Stimulated activated CD8-positive, alpha-beta memory T cell treated with anti-CD3 and anti-CD28 coated beads, Interleukin-12 subunit alpha, Interleukin-12 subunit beta, amount 100 ng/mL, for 4 hours (primary cell): ENCODE data around the gene ZNF28.
"Not testable (repeated sequence)": the region's sequence is repeated elsewhere in the genome, so short reads cannot be mapped to it uniquely, and the experiment has no call there.

Source experiments
- DNase-seq: peaks from one replicate; pipeline ENCODE4 v3.0.0-alpha.2; 2020; ENCODE audit warnings: low read depth

ZNF28 gene

DNA sequence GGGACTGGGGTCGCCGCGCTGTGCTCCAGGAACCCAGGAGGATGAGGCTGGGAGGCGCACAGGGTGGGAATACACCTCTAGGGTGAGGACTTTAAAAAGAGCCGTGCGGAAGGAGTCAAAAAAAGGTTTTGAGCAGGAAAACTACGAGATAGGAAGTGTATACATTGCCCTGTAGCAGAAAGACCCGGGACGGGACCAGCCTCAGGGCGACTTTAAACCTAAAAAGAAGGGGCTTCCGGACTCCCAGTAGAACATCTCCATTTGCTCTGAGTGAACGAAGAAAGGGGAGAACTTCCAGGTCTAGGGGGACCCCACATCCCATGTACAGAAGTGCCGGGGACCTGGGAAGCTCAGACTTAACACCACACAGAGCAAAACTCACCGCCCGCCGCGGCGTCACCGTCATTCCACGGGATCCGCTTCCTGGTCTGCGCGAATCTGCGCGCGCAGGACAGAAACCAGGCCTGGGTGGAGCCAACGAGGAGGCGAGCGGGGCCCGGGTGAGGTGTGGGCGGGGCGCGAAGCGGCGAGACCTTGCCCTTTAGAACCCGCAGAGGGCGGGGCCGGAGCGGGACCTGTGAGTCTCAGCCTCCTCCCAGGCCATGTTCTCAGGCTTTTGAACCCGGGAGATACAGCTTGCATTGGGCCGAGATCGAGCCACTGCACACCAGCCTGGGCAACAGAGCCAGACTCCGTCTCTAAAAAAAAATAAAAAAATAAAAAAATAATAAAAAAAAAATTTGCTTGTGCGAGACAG is at the start of gene ZNF28:
ZNF28 (minus strand) TSS at position 430 of the 757 bp plus-strand sequence. CDS start 3,675 bp downstream, outside the sequence.
- DNase-seq = peak; percentile 52

DNA sequence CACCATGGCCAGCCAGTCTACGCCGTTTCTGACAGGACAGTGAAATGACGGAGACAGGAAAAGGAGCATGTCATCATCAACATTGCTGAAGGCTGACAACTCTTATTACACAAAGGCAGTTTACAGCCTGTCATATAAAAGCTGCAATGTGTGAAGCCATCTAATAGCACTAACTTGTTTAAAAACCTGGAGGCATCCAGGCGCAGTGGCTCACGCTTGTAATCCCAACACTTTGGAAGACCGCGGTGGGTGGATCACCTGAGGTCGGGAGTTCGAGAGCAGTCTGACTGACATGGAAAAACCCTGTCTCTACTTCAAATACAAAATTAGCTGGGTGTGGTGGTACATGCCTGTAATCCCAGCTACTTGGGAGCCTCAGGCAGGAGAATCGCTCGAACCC is 46.6 kb upstream of the ZNF28 start:
- DNase-seq = not testable (repeated sequence)

DNA sequence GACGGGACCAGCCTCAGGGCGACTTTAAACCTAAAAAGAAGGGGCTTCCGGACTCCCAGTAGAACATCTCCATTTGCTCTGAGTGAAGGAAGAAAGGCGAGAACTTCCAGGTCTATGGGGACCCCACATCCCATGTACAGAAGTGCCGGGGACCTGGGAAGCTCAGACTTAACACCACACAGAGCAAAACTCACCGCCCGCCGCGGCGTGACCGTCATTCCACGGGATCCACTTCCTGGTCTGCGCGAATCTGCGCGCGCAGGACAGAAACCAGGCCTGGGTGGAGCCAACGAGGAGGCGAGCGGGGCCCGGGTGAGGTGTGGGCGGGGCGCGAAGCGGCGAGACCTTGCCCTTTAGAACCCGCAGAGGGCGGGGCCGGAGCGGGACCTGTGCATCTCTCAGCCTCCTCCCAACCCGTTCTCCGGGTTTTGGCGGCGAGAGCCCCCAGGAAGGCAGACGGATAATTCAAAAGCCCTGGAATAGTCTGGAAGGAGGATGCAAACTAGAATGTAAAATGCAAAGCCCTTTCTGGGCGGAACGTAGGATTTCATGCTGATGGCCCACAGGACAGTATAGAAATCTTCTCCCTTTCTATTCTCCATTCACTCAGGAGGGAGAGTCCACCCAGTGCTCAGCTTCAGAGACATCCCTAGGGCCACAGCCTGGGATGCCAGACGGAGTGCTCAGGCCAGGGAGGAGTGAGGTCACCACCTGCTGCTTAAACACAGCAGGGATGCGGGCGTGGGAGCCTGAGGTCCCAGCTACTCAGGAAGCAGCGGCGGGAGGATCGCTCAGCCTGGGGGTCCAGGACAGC is 36.2 kb upstream of the ZNF28 start, which contains the start of gene ZNF468:
ZNF468 (minus strand) TSS at position 242 of the 814 bp plus-strand sequence. CDS start 3,347 bp downstream, outside the sequence.
- peak; percentile 66 for DNase-seq

DNA sequence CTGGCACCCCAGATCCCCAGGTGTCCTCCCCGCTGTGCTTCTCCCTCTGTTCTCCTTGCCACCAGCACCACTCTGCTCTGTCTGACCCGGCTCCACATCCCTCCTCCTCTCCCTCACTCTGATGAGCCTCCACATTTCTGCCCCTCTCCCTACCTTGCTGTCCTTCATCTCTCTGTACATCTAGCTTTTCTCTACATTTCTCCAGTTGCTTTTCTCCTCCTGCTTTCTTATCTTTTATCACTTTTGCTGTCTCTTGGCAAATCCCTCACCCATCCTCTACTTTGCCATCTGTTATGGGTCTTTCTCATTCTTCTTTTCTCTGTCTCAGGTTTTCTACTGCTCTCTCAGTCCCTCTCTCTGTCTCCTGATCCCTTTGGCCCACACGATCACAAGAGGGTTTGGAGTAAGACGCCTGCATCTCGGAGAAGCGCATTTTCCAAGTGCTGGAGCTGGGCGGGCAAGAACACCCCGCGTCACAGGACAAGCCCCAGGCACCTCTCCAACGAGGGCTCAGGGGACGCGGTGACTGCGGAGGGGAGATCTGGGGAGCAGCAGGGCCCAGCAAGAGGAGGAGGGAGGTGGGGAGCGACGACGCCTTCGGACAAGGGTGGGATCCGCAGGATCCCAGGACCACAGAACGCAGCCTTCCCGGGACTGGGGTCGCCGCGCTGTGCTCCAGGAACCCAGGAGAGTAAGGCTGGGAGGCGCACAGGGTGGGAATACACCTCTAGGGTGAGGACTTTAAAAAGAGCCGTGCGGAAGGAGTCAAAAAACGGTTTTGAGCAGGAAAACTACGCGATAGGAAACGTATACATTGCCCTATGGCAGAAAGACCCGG is 35.3 kb upstream of the ZNF28 start:
- not testable (repeated sequence) for DNase-seq

DNA sequence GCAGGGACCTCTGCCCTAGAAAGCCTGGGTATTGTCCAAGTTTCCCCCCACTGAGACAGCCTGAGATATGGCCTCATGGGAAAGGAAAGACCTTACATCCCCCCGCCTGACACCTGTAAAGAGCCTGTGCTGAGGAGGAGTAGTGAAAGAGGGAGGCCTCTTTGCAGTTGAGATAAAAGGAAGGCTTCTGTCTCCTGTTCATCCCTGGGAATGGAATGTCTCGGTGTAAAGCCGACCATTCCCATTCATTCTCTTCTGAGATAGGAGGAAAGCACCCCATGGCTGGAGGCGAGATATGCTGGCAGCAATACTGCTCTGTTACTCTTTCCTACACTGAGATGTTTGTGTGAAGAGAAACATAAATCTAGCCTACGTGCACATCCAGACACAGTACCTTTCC is 25.9 kb upstream of the ZNF28 start:
- not testable (repeated sequence) for DNase-seq

DNA sequence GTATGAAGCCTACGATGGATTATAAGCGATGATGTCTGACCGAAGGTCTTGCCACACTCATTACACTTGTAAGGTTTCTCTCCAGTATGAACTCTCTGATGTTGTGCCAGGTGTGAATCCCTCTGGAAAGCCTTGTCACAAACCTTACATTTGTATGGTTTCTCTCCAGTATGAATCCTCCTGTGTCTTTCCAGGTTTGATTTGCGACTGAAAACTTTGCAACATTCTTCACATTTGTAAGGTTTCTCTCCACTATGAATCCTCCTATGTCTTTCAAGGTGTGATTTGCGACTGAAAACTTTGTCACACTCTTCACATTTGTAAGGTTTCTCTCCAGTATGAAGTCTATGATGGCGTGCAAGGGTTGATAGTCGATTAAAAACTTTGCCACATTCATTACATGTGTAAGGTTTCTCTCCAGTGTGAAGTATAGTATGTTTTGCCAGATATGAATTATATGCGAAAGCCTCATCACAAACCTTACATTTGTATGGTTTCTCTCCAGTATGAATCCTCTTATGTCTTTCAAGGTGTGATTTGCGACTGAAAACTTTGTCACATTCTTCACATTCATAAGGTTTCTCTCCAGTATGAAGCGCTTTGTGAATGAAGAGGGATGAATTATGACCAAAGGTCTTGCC is 19.5 kb upstream of the ZNF28 start:
- not testable (repeated sequence) for DNase-seq

DNA sequence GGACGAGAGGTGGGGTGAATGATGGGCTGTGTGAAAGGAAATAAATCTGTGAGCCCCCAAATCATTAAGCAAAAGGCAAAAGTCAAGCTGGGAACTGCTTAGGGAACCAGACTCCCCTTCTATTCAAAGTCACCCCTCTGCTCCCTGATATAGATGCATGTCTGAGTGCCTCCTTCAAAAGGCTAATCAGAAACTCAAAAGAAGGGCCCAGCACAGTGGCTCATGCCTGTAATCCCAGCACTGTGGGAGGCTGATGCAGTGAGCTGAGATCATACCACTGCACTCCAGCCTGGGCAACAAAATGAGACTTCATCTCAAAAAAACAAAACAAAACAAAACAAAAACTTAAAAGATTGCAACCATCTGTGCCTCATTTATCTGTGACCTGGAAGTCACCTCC is 12.9 kb upstream of the ZNF28 start:
- not testable (repeated sequence) for DNase-seq

DNA sequence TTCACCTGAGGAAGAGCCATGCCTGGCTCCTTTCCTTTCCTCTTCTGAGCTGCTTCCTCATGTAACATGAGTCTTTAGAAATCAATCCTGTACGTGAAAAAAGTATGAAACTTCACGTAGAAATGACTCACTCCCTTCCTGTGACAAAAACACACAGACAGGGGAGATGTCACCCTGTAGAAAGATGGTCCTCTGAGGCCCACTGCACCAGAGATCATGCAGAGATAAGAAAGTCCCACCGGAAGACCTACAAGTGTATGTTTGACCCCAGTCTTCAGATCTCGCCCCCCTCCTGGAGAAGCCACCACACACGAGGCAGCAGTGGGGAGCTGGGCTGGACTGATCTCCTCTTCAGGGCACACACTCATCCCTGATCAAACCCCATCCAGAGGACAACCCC is 12.1 kb upstream of the ZNF28 start:
- DNase-seq = not testable (repeated sequence)

DNA sequence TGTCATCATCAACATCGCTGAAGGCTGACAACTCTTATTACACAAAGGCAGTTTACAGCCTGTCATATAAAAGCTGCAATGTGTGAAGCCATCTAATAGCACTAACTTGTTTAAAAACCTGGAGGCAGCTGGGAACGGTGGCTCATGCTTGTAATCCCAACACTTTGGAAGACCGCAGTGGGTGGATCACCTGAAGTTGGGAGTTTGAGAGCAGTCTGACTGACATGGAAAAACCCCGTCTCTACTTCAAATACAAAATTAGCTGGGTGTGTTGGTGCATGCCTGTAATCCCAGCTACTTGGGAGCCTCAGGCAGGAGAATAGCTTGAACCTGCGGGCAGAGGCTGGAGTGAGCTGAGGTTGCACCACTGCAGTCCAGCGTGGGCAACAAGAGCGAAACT is 8.4 kb upstream of the ZNF28 start:
- not testable (repeated sequence) for DNase-seq

DNA sequence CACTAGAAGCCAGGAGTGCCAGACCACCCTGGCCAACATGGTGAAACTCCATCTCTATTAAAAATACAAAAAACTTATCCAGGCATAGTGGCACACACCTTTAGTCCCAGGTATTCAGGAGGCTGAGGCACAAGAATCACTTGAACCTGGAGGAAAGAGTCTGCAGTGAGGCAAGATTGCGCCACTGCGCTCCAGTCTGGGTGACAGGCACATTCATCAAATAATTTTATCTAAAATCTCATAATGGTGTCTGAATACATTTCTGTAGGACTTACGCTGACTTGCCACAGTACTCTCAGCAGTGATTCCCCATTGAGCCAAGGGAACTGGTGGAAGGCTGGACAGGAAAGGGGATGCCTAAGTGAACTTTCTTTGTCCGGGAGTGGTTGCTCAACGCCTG is 4.3 kb upstream of the ZNF28 start:
- DNase-seq = no peak

DNA sequence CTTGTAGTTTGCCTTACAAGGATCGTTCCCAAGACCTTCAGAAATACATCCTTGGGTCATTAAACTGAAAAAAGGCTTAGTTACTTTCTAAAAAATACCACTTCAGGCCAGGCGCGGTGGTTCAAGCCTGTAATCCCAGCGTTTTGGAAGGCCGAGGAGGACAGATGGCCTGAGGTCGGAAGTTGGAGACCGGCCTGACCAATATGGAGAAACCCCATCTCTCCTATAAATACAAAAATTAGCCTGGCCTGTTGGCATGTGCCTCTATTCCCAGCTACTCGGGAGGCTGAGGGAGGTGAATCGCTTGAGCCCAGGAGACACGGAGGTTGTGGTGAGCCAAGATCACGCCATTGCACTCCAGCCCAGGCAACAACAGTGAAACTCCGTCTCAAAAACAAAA is 2.2 kb upstream of the ZNF28 start:
- no peak for DNase-seq

DNA sequence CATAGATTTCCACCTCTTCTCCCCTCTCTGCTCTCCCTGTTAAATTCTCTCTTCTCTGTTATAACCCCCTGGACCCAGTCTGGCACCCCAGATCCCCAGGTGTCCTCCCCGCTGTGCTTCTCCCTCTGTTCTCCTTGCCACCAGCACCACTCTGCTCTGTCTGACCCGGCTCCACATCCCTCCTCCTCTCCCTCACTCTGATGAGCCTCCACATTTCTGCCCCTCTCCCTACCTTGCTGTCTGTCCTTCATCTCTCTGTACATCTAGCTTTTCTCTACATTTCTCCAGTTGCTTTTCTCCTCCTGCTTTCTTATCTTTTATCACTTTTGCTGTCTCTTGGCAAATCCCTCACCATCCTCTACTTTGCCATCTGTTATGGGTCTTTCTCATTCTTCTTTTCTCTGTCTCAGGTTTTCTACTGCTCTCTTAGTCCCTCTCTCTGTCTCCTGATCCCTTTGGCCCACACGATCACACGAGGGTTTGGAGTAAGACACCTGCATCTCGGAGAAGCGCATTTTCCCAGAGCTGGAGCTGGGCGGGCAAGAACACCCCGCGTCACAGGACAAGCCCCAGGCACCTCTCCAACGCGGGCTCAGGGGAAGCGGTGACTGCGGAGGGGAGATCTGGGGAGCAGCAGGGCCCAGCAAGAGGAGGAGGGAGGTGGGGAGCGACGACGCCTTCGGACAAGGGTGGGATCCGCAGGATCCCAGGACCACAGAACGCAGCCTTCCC is 795 bp downstream of the ZNF28 start:
- not testable (repeated sequence) for DNase-seq

DNA sequence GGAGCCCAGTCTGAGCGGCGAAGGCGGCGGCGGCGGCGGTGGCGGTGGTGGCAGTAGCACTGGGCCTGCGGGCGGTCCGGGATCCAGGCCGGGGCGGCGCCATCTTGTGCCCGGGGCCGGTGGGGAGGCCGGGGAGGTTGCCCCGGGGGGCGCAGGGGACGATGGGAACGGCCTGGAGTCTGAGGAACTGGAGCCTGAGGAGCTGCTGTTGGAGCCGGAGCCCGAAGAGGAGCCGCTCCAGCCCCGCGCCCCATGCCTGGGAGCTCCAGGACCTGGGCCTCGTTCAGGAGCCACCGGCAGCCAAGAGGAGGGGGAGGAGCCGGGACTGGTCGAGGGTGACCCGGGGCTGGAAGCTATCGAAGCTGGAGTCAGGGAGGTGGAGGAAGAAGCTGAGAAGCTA is 11.6 kb downstream of the ZNF28 start:
- no peak for DNase-seq

DNA sequence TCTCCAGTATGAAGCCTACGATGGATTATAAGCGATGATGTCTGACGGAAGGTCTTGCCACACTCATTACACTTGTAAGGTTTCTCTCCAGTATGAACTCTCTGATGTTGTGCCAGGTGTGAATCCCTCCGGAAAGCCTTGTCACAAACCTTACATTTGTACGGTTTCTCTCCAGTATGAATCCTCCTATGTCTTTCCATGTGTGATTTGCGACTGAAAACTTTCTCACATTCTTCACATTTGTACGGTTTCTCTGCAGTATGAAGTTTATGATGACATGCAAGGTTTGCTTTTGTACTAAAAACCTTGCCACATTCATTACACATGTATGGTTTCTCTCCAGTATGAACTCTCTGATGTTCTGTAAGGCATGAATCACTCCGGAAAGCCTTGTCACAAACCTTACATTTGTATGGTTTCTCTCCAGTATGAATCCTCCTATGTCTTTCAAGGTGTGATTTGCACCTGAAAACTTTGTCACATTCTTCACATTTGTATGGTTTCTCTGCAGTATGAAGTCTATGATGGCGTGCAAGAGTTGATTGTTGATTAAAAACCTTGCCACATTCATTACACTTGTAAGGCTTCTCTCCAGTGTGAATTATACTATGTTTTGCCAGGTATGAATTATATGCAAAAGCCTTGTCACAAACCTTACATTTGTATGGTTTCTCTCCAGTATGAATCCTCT is 21.3 kb downstream of the ZNF28 start:
- DNase-seq = not testable (repeated sequence)

DNA sequence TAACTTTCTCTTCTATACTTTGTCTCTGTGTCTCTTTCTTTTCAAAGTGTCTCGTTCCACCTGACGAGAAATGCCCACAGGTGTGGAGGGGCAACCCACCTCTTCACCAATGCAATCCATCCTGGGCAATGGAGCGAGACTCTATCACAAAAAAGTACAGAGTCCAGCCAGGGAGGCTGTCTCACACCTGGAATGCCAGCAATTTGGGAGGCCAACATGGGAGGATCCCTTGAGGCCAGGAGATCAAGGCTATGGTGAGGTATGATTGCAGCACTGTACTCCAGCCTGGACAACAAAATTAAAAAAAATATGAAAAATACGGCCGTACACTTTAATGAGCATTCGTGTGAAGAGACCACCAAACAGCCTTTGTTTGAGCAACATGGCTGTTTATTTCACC is 32.0 kb downstream of the ZNF28 start:
- no peak for DNase-seq

DNA sequence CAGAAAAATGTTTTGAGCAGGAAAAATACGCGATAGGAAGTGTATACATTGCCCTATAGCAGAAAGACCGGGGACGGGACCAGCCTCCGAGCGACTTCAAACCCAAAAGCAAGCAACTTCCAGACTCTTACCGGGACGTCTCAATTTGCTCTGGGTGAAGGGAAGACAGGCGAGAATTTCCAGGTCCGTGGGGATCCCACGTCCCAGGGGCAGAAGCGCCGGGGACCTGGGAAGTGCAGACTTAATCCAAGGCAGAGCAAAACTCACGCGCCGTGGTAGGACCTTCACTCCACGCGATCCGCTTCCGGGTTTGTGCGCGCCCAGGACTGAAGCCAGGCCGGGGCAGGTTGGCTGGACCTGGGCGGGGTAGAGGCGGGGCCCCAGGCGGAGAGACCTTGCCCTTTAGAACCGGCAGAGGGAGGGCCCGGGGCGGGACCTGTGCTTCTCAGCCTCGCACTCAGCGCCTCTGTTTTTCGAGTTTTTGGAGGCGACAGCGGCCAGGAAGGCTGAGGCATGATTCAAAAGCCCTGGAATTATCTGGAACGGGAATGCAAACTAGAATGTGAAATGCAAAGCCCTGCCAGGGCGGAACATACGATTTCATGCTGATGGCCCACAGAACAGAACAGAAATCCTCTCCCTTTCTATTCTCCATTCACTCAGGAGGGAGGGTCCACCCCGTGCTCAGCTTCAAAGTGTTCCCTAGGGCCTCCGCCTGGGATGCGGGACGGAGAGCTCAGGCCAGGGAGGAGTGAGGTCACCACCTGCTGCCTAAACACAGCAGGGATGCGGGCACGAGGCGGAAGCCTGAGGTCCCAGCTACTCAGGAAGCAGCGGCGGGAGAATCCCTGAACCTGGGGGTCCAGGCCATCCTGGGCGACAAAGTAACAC is 34.7 kb downstream of the ZNF28 start, which contains the start of gene ZNF600:
ZNF600 (minus strand) TSS at position 328 of the 891 bp plus-strand sequence. CDS start 7,903 bp downstream, outside the sequence.
- peak; percentile 50 for DNase-seq

DNA sequence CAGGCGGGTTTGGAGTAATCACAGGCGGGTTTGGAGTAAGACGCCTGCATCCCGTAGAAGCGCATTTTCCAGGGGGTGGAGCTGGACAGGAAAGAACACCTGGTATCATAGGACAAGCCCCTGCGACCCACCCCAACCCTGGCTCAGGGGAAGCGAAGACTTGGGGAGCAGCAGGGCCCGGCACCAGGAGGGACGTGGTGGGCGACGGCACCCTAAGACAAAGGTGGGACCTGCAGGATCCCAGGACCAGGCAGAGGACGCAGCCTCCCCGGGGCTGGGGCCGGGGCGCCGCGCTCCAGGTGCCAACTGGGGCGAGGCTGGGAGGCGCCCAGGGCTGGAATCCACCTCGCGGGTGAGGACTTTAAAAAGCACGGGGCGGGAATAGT is 35.4 kb downstream of the ZNF28 start:
- DNase-seq = no peak

DNA sequence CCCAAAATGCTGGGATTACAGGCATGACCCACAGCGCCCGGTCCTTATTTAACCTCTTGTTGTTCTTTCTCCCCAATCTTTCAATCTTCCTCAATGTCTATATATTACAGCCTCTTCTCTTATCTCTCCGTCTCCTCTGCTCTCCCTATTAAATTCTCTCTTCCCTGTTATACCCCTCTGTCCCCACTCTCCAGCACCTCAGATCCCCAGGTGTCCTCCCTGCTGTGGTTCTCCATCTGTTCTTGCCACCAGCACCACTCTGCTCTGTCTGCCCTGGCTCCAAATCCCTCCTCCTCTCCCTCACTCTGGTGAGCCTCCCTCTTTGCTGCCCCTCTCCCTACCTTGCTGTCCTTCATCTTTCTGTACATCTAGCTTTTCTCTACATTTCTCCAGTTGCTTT is 35.9 kb downstream of the ZNF28 start:
- DNase-seq = no peak

DNA sequence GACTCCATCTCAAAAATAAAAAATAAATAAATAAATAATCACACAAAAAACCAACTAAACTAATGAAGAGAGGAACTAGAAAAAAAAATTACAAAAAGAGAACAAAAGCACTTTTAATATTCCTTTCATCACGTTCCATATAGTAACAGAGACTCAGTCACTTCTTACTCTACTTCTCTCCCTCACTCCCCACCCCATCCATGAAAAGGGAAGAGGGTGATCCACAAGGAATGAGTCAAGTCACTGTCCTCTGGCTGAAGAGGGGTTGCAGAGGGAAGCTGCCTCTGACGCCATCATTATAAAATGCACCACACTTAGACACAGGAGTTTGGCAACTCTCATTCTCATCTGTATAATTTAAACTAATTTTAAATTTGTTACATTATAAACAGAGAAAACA is 38.6 kb downstream of the ZNF28 start:
- not testable (repeated sequence) for DNase-seq
